GM18519 (cell line): ENCODE measurements around the gene LRRC4C.

Experiments used
- ATAC-seq: cut with Tn5 transposase; IDR thresholded peaks from one replicate; pipeline ENCODE4 v1.9.1; 2021; ENCODE audit warnings: mild to moderate bottlenecking, moderate library complexity; ENCODE audit not compliant: unreplicated experiment, low FRiP score

LRRC4C gene

GRCh38 chr11:41175304-41175972, 284.0 kb downstream of the LRRC4C start:
- no peak for ATAC-seq

- no peak for ATAC-seq
Measured at GRCh38 chr11:41146326-41146725, 313.1 kb downstream of the LRRC4C start.

GRCh38 chr11:41145420-41145819, 314.0 kb downstream of the LRRC4C start:
- ATAC-seq: no peak

DNA sequence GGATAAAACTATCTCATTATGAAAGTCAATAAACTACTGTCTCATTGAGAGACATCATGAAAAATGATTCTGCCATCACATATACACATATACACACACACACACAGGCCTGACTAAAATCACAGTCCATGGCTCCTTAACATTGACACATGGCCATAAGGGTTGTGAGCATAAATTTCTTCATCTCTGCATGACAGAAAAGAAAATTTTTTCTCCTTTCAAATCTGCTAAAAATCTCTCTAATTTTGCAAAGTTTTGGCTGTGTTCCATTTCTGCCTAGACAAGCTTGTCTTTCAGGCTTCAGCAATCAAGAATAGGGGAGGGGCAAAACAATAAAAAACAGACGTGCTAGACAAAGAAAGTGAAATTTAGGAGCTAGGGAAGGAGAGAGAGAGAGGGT, 324.5 kb downstream of the LRRC4C start:
- ATAC-seq: no peak

DNA sequence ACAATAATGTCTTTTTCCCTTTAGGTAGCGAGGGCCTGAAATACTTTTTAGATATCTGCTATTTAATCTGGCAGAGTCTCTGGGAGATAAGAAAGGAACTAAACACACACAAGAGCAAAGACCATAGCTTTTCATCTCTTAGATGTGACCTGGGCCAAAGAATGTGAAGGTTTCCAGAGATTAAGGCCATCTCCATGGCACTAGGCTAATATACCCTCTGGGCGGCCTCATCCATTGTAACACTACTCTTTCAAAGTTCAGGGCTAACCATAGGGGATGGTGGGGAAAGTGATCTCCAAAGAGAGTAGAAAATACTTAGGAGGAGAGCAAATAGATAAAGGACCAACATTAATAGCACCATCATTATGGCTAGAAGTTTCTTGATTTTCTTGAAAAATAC, 326.4 kb downstream of the LRRC4C start:
- no peak for ATAC-seq

- ATAC-seq: no peak
Measured at GRCh38 chr11:41121600-41121999, 337.9 kb downstream of the LRRC4C start.

GRCh38 chr11:41119484-41119883, 340.0 kb downstream of the LRRC4C start:
- no peak for ATAC-seq

DNA sequence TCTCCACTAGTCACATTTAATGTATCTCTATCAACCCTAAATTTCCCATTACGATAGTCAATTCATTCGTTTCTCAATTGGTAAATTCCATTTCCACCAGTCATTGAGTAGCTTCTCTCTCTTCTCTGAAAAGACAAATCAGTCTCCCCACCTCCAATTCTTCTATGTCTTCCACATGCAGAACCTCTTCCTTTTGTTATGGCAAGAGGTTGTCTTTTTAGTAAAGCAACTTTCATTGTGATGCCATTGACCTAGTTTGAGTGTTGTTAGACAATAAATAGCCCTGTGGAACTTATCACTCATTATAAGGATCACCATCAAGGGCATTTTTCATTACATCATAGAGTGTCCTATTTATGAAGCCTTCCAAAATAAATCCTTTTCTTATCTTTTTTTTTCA, 340.9 kb downstream of the LRRC4C start:
- ATAC-seq: no peak

GRCh38 chr11:41116970-41117369, 342.5 kb downstream of the LRRC4C start:
- no peak for ATAC-seq

- no peak for ATAC-seq
Measured at GRCh38 chr11:41115066-41115465, 344.4 kb downstream of the LRRC4C start.

- no peak for ATAC-seq
Measured at GRCh38 chr11:41113160-41113559, 346.3 kb downstream of the LRRC4C start.

- ATAC-seq: no peak
Measured at GRCh38 chr11:41110527-41110926, 348.9 kb downstream of the LRRC4C start.

- no peak for ATAC-seq
Measured at GRCh38 chr11:41102471-41102870, 357.0 kb downstream of the LRRC4C start.

DNA sequence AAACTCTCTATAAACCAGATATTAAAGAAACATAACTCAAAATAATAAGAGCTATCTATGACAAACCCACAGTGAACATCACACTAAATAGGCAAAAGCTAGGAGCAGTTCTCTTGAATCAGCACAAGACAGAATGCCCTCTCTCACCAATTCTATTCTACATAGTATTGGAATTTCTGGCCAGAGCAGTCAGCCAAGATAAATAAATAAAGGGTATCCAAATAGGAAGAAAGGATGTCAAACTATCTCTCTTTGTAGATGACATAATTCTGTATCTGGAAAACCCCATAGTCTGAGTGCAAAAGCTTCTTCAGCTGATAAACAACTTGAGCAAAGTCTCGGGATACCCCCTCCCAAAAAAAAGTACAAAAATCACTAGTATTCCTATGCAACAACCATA, 359.8 kb downstream of the LRRC4C start:
- no peak for ATAC-seq

DNA sequence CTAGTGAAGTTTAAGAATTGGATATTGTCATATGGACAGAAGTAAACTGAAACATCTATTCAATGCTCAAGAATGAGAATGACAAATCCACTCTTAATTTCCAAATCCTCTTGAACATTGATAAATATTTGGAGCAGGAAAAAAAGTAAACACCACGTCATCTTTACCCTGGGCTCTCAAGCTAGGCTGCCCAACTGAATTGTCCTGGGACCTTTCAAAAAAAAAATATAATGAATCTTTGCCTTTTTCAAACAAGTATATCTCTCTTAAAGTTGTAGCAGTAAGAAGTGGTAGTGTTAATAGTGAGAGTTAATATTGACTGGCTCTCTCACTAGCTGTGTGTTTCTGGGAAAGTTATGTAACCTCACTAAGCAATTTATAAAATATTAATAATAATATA, 374.3 kb downstream of the LRRC4C start:
- ATAC-seq: no peak

DNA sequence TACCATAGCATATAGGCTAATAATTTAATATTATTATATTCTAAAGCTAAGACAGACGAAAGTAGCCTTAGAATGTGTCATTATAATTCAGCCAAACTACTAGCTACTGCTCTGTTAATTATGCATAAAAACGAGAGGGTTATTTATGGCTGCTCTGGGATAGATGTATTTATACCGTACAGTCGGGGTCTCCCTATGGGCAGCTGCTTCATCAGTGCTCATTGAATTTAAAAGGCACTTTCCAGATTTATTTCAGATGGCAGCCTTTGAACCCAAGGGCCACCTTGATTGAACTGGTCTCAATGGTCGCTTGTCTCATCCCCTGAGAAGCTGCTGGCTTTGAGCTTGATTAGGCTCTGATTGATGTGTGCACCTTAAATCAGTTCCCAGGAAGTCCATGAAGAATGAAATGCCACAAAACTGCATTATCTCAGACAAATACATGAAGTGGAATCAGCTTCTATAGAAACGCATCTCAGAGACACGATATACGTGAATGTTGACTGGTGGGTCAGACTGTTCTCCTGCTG, 377.6 kb downstream of the LRRC4C start:
- ATAC-seq: no peak

DNA sequence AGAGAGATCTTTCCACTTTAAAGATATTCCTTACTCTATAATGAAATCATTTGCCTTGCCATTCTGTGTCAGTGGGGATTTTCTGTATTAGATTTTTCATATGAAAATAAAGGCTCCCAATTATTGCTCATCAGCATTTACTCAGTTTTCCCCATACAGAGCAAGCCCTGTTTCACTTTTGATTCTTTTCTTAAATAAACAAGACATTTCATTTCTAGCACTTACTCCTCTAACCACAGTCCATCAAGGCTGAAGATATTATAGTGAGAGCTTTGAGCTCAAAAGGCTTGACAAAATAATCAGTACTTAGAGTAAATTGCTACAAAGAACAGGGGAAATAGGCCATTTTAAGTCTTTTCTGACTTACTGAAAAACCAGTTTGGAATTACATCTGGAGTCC, 385.1 kb downstream of the LRRC4C start:
- ATAC-seq: no peak

- no peak for ATAC-seq
Measured at GRCh38 chr11:41065432-41065831, 394.0 kb downstream of the LRRC4C start.

DNA sequence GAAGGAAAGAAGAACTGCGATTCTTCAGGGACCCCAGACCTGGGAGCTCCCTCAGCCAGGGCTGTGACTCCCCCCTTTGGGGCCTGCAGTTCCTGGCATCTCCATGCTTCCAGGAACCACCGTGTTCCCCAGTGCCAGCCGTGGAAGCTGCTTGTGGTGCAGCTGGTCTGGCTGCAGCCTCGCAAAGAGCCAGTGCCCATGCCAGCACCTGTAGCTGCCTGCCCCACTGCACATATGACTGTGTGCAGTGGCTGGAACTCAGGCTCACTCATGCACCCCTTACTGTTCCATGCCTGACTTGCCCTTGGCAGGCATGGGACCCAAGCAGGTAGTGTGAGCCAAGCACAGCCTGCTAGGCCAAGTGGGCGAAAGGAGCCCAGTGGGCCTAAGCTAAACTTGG, 401.3 kb downstream of the LRRC4C start:
- no peak for ATAC-seq

- ATAC-seq: no peak
Measured at GRCh38 chr11:41056892-41057569, 402.4 kb downstream of the LRRC4C start.

DNA sequence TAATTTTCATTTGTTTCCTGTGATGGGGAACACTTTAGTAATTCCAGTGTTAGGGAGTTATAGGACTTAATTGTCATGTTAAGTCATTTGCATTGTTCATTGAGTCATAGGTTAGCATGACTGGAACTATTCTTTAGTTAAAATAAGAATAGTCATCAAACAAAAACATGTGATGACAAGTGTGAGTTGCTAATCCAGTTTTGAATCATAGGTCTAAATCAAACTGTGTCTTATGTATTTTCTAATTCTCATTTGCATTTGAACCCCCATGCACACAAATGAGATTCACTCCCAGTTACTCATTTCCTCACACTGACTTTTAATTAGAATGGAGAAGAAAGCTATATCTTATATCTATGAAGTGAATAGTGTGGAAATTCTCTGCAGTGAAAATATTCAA, 405.6 kb downstream of the LRRC4C start:
- ATAC-seq: no peak
